Upper lobe of right lung (tissue), 1 donor: ENCODE results near the gene TBC1D22A. TPM values are rescaled to one million over a fixed set of nuclear protein-coding genes. Genes with fewer than 3 reads are reported as not detected.

ENCODE experiments used
- ATAC-seq: fragments of 200-7000 bp; cut with Tn5 transposase; one replicate; pipeline ENCODE4 v1.9.1; 2020; ENCODE audit warnings: mild to moderate bottlenecking, moderate library complexity
- DNase-seq: peaks from one replicate; pipeline ENCODE4 v3.0.0-alpha.2; 2020
- H3K27ac ChIP-seq: fragments of 200-600 bp; one replicate; pipeline ENCODE4 v1.8.0; 2022
- H3K27me3 ChIP-seq: fragments of 200-600 bp; one replicate; pipeline ENCODE4 v1.8.0; 2022; ENCODE audit warnings: mild to moderate bottlenecking
- H3K36me3 ChIP-seq: fragments of 200-600 bp; one replicate; pipeline ENCODE4 v1.8.0; 2022
- H3K4me1 ChIP-seq: fragments of 200-600 bp; one replicate; pipeline ENCODE4 v1.8.0; 2022
- H3K4me3 ChIP-seq: fragments of 200-600 bp; one replicate; pipeline ENCODE4 v1.8.0; 2022; ENCODE audit warnings: mild to moderate bottlenecking
- H3K9me3 ChIP-seq: fragments of 200-600 bp; one replicate; pipeline ENCODE4 v1.8.0; 2022
- intact Hi-C: fragments of 100-400 bp; cut with DNase I; formaldehyde crosslinking; loops from one replicate; pipeline ENCODE4 v1.11.0; 2022
- total RNA-seq: library from RNA; stranded (reverse); fragmentation: NEBNext Ultra II Directional; extraction: Animal tissue kit (Norgen Biotek cat#: 25700); gene quantifications from one replicate; pipeline ENCODE4 v1.2.1, GENCODE V29; 2021
- TF ChIP-seq, protein P1 (sequence below): fragments of 200-600 bp; IDR thresholded peaks from one replicate; pipeline ENCODE4 v1.8.0; 2022; ENCODE audit warnings: antibody characterized with exemption
- donor health status: DM: no; HTN: yes; CAD: no; lungs with severe emphysema.

TBC1D22A gene
- total RNA-seq, 1 donor from 2014 or later: 31.3 TPM

GRCh38 chr22:47069270-47069669 lies 306.8 kb downstream of the TBC1D22A start:
- peak; percentile 36 for DNase-seq
- TF ChIP-seq, protein P1, sequence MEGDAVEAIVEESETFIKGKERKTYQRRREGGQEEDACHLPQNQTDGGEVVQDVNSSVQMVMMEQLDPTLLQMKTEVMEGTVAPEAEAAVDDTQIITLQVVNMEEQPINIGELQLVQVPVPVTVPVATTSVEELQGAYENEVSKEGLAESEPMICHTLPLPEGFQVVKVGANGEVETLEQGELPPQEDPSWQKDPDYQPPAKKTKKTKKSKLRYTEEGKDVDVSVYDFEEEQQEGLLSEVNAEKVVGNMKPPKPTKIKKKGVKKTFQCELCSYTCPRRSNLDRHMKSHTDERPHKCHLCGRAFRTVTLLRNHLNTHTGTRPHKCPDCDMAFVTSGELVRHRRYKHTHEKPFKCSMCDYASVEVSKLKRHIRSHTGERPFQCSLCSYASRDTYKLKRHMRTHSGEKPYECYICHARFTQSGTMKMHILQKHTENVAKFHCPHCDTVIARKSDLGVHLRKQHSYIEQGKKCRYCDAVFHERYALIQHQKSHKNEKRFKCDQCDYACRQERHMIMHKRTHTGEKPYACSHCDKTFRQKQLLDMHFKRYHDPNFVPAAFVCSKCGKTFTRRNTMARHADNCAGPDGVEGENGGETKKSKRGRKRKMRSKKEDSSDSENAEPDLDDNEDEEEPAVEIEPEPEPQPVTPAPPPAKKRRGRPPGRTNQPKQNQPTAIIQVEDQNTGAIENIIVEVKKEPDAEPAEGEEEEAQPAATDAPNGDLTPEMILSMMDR: no peak
- H3K36me3 ChIP-seq: no peaks in the 10 kb centered on the region
- intact Hi-C loops: no loop called here
- H3K27me3 ChIP-seq: no peaks in the 10 kb centered on the region
- H3K27ac ChIP-seq: no peak overlapping the region
- no peak for ATAC-seq
- no peak overlapping the region for H3K4me3 ChIP-seq
- H3K9me3 ChIP-seq: no peaks in the 10 kb centered on the region
- no peaks in the 10 kb centered on the region for H3K4me1 ChIP-seq

- Histone ChIP-seq H3K27ac (no peak overlapping the region), H3K9me3 (peaks cover 6% of the 10 kb centered on the region), H3K27me3 (no peaks in the 10 kb centered on the region), H3K36me3 (no peaks in the 10 kb centered on the region), H3K4me1 (no peaks in the 10 kb centered on the region), H3K4me3 (no peak overlapping the region)
- TF ChIP-seq, protein P1: no peak
- no peak for DNase-seq
- intact Hi-C loops: no loop called here
- ATAC-seq: no peak
Observed at GRCh38 chr22:47071078-47071806, 308.8 kb downstream of the TBC1D22A start.

DNA sequence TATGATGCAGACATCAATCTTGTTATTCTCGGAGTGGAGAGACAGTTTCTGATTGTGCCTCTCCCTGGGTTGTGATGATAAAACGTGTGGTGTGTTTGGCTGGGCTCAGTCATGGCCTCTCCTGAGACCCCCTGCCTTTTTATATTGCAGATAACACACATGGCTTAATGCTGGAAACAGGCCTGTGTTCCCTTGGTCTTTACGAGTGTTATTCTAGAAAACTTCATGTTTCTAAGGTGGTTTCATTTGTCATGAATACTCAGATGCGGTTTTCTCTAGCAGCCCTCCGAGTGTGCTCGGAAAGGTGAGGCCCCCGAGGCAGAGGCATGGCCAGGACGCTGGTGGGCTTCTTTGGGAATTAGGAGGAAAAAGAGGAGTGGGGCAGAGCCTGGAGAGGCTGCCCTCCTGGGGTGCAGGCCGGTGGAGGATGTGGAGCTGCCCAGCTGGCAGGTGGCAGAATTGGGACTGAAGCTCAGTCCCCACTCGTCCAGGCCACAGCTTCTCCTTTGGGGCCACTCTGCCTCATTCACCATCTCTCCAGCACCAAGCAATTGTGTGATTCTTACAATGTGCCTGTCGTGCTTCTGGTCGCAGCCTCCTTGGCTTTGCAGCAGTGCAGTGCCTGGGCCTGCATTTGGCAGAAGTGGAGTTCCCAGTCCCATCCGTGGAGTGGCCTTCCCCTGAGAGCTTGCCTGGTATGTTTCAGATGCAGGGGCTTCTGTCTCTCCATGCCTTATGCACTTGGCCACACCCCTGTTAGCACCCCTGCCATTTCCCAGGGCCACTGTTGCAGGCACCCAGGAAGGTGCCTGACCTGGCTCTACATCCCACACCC lies 309.6 kb downstream of the TBC1D22A start:
- no peak for DNase-seq
- no peaks in the 10 kb centered on the region for H3K27me3 ChIP-seq
- ATAC-seq: no peak
- peaks cover 10% of the 10 kb centered on the region for H3K9me3 ChIP-seq
- intact Hi-C loops: no loop called here
- TF ChIP-seq, protein P1: no peak
- no peak overlapping the region for H3K4me3 ChIP-seq
- H3K27ac ChIP-seq: no peak overlapping the region
- no peaks in the 10 kb centered on the region for H3K36me3 ChIP-seq
- no peaks in the 10 kb centered on the region for H3K4me1 ChIP-seq

DNA sequence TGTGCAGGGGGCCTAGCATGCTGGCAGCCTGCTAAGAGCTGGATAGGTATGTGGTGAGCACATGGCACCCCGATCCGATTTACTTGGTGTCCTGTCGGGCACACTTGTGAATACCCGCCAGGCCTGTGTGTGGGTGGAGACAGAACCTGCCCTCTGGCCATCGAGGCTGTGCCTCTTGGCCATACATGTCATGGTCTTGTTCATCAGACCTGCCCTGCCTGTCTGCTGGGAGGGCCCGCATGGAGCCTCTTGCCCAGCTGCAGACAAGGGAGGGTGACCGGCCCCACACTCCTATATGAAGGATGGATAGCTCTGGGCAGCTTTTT lies 310.2 kb downstream of the TBC1D22A start:
- H3K27me3 ChIP-seq: no peaks in the 10 kb centered on the region
- H3K27ac ChIP-seq: no peak overlapping the region
- DNase-seq (no peak), ATAC-seq (peak; percentile 41)
- H3K9me3 ChIP-seq: peaks cover 10% of the 10 kb centered on the region
- intact Hi-C loops: no loop called here
- TF ChIP-seq, protein P1: no peak
- no peaks in the 10 kb centered on the region for H3K4me1 ChIP-seq
- H3K4me3 ChIP-seq: no peak overlapping the region
- no peaks in the 10 kb centered on the region for H3K36me3 ChIP-seq

DNA sequence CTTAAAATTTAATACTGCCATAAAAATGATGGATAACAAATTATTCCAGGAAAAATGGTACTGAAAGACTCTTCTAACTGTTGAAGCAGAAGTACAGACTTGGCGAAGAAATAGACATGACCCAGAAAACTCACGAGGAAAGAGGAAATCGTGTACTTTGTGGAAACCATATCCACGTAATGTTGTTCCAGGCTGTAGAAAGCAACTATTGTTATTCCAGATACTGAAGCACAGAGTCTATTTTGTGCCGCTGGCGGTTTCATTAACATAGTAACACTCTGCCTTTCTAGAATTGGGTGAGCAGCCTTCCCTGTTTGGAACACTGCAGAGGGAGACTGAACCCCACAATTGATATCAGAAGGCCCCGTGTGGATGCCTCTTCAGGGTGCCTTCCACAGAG lies 310.6 kb downstream of the TBC1D22A start:
- peaks cover 10% of the 10 kb centered on the region for H3K9me3 ChIP-seq
- TF ChIP-seq, protein P1: no peak
- no peaks in the 10 kb centered on the region for H3K27me3 ChIP-seq
- no peak for ATAC-seq
- H3K36me3 ChIP-seq: no peaks in the 10 kb centered on the region
- no peaks in the 10 kb centered on the region for H3K4me1 ChIP-seq
- no peak overlapping the region for H3K4me3 ChIP-seq
- intact Hi-C loops: no loop called here
- H3K27ac ChIP-seq: no peak overlapping the region
- no peak for DNase-seq
